T-helper 1 cell treated with Interleukin-12 subunit alpha and Interleukin-12 subunit beta and Interleukin-4 antibody, amounts not matched to agents 30 μg/mL and 1 μg/mL, for 36 hours (primary cell): Measurements from ENCODE around the gene PDSS2.
"Not testable (repeated sequence)": the region's sequence is repeated elsewhere in the genome, so short reads cannot be mapped to it uniquely, and the experiment has no call there.

Experiments
- H3K27ac Mint-ChIP-seq: one replicate; pipeline ENCODE4 v1.8.0; 2021; ENCODE audit warnings: mild to moderate bottlenecking, mixed read lengths
- H3K27me3 Mint-ChIP-seq: one replicate; pipeline ENCODE4 v1.8.0; 2021; ENCODE audit warnings: low read depth, mixed read lengths
- H3K36me3 Mint-ChIP-seq: one replicate; pipeline ENCODE4 v1.8.0; 2021; ENCODE audit warnings: low read depth, mixed read lengths
- H3K4me1 Mint-ChIP-seq: one replicate; pipeline ENCODE4 v1.8.0; 2021; ENCODE audit warnings: low read depth, mixed read lengths
- H3K4me3 Mint-ChIP-seq: one replicate; pipeline ENCODE4 v1.8.0; 2021; ENCODE audit warnings: mild to moderate bottlenecking, moderate library complexity, mixed read lengths
- H3K9me3 Mint-ChIP-seq: one replicate; pipeline ENCODE4 v1.8.0; 2021; ENCODE audit warnings: mixed read lengths

The PDSS2 gene

DNA sequence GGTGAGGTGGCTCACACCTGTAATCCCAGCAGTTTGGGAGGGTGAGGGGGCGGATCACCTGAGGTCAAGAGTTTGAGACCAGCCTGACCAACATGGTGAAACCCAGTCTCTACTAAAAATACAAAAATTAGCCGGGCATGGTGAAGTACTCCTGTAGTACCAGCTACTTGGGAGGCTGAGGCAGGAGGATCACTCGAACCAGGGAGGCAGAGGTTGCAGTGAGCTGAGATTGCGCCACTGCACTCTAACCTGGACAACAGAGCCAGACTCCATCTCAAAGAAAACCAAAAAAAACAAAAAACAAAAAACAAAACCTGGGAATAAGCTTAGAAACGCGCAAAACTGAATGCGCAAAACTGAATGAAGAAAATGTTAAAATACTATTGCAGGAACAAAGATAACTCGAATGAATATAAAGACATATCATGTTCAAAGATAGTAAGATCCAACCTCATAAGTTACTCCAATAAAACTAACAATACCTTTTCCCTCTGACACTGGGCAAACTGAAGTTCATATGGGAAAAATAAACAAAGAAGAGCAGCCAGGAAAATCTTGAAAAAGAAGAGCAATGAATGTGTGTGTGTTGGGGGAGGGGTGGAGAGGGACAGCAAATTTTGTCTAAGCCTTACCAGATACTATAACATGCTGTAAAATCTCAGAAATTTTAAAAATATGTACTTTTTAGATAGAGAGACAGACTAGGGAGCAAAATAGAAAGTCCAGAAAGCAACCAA lies 243.0 kb downstream of the PDSS2 start:
- no peak overlapping the region for H3K27ac Mint-ChIP-seq
- no peaks in the 10 kb centered on the region for H3K27me3 Mint-ChIP-seq
- no peaks in the 10 kb centered on the region for H3K36me3 Mint-ChIP-seq
- H3K4me1 Mint-ChIP-seq, result no peaks in the 10 kb centered on the region
- H3K9me3 Mint-ChIP-seq, result no peaks in the 10 kb centered on the region
- H3K4me3 Mint-ChIP-seq, result no peak overlapping the region

DNA sequence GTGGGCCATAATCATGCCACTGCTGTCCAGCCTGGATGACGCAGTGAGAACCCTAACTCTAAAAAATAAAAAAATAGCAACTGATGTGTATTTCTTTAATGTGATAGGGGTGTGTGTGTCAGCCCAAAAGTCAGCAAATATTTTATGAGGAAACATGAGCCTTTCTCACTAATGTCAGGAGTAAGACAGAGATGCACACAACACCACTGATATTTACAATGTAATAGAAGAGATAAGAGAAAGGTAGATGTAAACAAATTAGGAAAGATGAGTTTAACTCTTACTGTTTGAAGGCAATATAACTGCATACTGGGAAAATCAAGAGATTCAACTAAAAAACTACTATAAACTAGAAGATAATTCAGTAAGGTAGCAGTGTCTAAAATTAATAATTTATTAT lies 244.0 kb downstream of the PDSS2 start:
- H3K4me1 Mint-ChIP-seq, result no peaks in the 10 kb centered on the region
- no peak overlapping the region for H3K4me3 Mint-ChIP-seq
- no peaks in the 10 kb centered on the region for H3K9me3 Mint-ChIP-seq
- H3K36me3 Mint-ChIP-seq, result no peaks in the 10 kb centered on the region
- H3K27ac Mint-ChIP-seq, result no peak overlapping the region
- H3K27me3 Mint-ChIP-seq, result no peaks in the 10 kb centered on the region

DNA sequence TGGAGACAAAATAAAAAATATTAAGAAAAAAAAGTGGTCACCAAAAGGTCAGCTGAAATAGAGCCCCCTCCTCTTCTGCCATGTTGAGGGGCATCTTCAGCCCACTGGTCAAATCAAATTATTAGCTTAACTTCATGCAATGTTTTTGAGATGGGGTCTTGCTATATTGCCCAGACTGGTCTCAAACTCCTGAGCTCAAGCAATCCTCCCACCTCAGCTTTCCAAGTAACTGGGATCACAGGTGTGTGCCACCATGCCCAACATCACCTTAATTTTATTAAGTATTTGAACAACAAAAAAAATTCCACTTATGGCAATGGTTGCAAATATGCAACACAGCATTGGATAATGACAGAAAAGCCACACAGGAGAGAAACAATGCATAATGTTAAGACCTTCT lies 244.7 kb downstream of the PDSS2 start:
- H3K4me1 Mint-ChIP-seq, result no peaks in the 10 kb centered on the region
- no peaks in the 10 kb centered on the region for H3K9me3 Mint-ChIP-seq
- no peaks in the 10 kb centered on the region for H3K36me3 Mint-ChIP-seq
- H3K27me3 Mint-ChIP-seq, result no peaks in the 10 kb centered on the region
- H3K4me3 Mint-ChIP-seq, result no peak overlapping the region
- H3K27ac Mint-ChIP-seq, result no peak overlapping the region

DNA sequence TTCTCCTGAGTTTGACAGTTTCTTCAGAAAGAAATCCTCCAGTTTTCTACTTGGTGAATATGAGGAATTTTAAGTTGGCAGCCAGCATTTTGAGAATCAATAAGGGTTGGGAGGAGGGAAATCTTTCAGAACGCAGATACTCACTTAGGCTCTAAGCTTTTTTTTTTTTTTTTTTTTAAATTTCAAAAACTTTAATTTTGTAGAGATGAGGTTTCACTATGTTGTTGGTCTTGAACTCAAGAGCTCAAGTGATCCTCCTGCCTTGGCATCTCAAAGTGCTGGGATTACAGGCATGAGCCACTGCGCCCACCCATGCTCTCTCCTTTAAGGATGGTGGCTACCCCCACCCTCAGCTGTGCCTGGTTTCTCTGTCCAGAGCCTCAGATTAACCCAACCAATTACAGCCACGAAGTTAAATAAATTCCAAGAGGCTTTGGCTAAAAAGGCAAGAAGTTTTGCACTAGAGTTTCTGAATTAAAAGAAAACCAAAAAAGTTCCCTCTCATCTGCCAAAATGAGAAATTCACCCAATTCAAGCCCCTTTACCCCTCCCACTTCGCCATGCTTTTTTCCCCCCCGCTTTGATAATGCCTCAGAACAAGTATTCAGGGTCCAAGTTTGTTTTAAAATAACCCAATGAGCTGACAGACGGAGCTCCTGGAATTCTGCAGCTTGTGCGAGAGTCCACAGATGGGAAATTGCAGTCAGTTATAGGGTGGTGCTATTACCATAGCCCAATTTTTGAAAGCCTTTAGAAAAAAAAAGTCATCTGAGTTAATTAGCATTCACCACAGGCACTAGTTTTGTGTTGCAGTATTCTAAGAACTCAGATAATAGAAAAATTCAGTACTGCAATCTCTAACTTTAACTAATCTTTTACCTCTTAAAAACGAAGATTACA lies 249.7 kb downstream of the PDSS2 start:
- H3K4me3 Mint-ChIP-seq, result no peak overlapping the region
- no peak overlapping the region for H3K27ac Mint-ChIP-seq
- peaks cover under 1% of the 10 kb centered on the region for H3K9me3 Mint-ChIP-seq
- no peaks in the 10 kb centered on the region for H3K27me3 Mint-ChIP-seq
- H3K36me3 Mint-ChIP-seq, result peaks cover 3% of the 10 kb centered on the region
- no peaks in the 10 kb centered on the region for H3K4me1 Mint-ChIP-seq

DNA sequence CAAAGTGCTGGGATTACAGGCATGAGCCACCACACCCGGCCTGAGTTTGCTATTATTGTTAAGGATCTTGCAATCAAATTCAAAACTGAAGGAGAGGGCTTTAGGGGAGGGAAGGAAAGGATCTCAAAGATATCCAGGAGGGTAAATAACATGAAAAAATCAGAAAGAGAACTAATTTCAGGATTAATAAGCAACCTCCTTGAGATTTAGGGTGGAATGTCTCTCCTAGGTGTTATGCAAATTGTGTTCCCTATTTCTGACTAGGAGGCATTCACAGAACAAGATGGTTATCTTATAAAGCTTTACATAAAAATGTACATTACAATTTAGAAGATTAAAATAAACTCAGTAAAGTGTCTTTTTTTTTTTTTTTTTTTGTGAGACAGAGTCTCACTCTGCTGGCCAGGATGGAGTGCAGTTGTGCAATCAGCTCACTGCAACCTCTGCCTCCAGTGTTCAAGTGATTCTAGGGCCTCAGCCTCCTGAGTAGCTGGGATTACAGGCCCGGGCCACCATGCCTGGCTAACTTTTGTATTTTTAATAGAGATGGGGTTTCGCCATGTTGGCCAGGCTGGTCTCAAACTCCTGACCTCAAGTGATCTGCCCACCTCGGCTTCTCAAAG lies 252.0 kb downstream of the PDSS2 start:
- H3K4me1 Mint-ChIP-seq, result no peaks in the 10 kb centered on the region
- no peak overlapping the region for H3K4me3 Mint-ChIP-seq
- peaks cover 5% of the 10 kb centered on the region for H3K36me3 Mint-ChIP-seq
- no peak overlapping the region for H3K27ac Mint-ChIP-seq
- H3K9me3 Mint-ChIP-seq, result peaks cover 5% of the 10 kb centered on the region
- H3K27me3 Mint-ChIP-seq, result no peaks in the 10 kb centered on the region

DNA sequence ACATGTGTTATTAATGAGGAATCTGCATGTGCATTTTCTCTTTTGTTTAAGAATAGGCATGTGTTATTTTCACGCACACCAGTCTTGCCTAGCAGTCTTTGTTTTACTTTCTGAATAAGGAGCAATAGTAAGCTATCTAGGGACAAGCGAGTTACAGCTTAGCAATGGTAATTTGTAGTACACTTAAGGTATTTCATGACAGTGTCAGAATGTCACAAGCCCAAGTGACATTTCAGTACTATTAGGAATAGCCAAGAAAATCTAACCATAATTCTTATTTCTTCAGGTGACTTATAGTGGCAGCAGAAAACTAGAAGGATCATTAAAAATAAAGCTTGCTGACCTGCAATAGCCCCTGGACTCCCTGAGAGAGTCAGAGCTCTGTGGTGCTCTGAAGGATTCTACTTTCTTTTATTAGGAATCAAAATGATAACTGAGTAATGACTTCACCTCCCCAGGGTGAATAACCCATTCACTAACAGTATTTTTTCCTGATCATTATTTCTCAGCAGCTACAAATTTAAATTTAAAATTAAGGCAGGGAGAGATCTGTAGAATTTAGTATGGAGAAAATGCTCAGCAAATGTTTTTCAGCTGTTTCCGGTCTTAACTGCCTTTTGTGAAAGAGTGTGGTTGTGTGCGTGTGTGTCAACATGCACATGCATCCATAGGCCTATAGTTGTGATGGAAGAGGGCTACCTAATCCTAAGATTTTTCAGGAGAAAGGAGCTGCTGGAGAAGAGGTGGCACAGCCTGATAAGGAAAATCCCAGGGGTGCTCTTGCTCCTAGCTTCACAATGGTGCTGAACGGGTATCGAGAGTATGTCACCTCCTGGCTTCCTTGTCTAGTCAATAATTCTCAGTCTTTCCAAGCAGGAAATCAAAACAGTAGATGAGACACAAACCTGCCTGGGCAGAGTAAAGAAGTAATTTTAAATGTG lies 254.0 kb downstream of the PDSS2 start:
- H3K4me3 Mint-ChIP-seq, result no peak overlapping the region
- H3K9me3 Mint-ChIP-seq, result peaks cover 5% of the 10 kb centered on the region
- no peak overlapping the region for H3K27ac Mint-ChIP-seq
- no peaks in the 10 kb centered on the region for H3K4me1 Mint-ChIP-seq
- no peaks in the 10 kb centered on the region for H3K27me3 Mint-ChIP-seq
- H3K36me3 Mint-ChIP-seq, result peaks cover 5% of the 10 kb centered on the region

DNA sequence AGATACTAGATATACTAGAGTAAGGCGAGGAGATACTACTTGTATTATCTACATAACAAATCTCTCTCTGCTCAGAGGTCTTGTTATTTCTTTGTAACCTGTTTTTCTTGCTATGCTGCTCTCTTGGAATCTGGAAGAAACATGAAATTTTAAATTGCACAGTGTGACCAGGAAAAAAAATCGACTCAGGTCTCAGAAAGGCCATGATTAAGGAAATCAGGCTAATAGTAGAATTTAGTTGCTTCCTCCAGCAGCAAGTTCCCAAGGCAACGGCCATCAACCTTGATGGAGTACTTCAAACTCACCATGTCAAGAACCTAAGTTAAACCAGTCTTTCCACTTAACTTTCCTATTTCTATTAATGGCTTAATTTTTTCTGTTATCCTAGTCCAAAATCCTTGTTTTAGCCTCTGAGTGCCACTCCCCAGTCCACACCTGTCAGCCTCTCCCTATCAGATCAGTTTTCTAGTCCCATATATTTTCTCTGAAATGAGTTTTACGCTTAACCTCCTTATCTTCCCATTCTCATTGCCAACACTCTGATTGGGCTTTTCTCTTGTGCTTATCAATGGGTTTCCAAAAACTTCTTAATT lies 256.4 kb downstream of the PDSS2 start:
- Mint-ChIP-seq H3K9me3 (peaks cover 5% of the 10 kb centered on the region), H3K4me1 (no peaks in the 10 kb centered on the region), H3K36me3 (peaks cover 5% of the 10 kb centered on the region), H3K27ac (no peak overlapping the region), H3K4me3 (no peak overlapping the region), H3K27me3 (no peaks in the 10 kb centered on the region)

DNA sequence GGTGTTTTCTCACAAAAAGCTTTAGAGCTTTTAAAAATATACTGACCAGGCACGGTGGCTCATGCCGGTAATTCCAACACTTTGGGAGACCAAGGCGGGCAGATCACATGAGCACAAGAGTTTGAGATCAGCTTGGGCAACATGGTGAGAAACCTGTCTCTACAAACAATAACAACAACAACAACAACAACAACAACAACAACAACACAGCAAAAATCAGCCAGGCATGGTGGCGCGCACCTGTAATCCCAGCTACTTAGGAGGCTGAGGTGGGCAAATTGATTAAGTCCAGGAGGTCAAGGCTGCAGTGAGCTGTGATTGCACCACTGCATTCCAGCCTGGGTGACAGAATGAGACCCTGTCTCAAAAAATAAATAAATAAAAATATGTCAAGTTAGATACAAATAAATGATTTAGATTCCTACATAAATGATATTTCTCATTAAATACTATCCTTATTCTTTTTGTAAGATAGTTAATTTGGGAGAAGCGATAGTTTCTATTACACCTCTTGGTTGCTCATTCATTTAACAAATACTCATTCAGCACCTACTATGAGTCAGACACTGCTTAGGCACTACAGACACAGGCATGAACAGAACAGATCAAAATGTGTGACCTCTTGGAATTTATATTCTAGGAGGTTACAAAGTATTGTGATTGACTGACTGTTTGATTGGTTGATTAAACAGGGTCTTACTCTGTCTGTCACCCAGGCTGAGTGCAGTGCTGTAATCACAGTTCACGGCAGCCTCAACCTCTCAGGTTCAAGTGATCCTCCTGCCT lies 260.5 kb downstream of the PDSS2 start:
- no peak overlapping the region for H3K4me3 Mint-ChIP-seq
- H3K27me3 Mint-ChIP-seq, result no peaks in the 10 kb centered on the region
- no peaks in the 10 kb centered on the region for H3K9me3 Mint-ChIP-seq
- no peak overlapping the region for H3K27ac Mint-ChIP-seq
- no peaks in the 10 kb centered on the region for H3K36me3 Mint-ChIP-seq
- H3K4me1 Mint-ChIP-seq, result no peaks in the 10 kb centered on the region

DNA sequence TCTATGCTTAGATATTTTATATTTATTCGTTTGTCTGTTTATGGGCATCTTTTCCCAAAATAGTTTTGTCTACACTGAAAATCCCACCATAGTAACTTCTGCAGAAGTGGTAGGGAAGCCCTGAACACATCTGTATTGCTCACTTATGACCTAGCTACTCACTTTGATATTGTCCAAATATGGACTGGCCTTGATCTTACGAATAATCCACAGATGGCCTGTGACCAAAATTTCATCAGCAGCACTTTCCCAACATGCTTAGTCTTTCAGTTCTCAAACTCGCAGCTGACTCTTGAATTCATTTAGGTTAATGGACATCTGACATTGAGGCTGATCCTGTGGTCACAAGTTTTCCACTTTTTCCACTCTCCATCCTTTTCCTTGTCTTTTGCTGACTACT lies 263.2 kb downstream of the PDSS2 start:
- no peak overlapping the region for H3K4me3 Mint-ChIP-seq
- H3K4me1 Mint-ChIP-seq, result no peaks in the 10 kb centered on the region
- no peaks in the 10 kb centered on the region for H3K27me3 Mint-ChIP-seq
- no peaks in the 10 kb centered on the region for H3K9me3 Mint-ChIP-seq
- H3K36me3 Mint-ChIP-seq, result no peaks in the 10 kb centered on the region
- no peak overlapping the region for H3K27ac Mint-ChIP-seq

DNA sequence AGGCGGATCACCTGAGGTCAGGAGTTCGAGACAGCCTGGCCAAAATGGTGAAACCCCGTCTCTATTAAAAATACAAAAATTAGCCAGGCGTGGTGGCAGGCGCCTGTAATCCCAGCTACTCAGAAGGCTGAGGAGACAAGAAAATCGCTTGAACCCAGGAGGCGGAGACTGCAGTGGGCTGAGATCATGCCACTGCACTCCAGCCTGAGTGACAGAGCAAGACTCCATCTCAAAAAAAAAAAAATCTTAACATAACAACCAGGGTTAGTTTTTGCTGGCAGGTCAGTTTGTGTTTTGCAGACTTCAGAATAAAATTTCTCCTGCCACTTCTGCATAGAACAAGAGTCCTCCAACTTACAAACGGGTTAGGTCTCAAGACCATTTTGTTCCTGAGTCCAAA lies 264.6 kb downstream of the PDSS2 start:
- H3K27ac Mint-ChIP-seq, H3K27me3 Mint-ChIP-seq, H3K4me1 Mint-ChIP-seq, H3K36me3 Mint-ChIP-seq, H3K4me3 Mint-ChIP-seq, H3K9me3 Mint-ChIP-seq: not testable (repeated sequence)

DNA sequence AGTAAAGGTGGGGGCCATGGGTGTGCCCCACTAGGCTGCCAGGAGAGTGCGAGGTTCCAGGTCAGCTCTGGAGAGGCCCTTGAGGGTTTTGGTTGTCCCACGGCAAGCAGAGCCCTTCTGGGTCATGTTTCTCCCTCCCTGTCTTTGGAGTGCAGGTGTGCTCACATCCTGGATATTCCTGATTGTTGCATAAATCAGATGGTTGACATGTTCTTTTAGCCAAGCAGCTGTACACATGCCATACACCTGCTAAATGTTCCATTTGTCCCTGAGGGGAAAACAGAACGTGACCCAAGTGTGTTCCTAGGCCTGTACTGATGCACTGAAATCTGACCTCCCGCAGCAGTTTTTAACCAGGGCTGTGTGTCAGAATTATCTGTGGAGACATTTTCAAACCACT lies 266.5 kb downstream of the PDSS2 start:
- Mint-ChIP-seq H3K4me3 (no peak overlapping the region), H3K36me3 (no peaks in the 10 kb centered on the region), H3K9me3 (no peaks in the 10 kb centered on the region), H3K27me3 (no peaks in the 10 kb centered on the region), H3K4me1 (no peaks in the 10 kb centered on the region), H3K27ac (no peak overlapping the region)

DNA sequence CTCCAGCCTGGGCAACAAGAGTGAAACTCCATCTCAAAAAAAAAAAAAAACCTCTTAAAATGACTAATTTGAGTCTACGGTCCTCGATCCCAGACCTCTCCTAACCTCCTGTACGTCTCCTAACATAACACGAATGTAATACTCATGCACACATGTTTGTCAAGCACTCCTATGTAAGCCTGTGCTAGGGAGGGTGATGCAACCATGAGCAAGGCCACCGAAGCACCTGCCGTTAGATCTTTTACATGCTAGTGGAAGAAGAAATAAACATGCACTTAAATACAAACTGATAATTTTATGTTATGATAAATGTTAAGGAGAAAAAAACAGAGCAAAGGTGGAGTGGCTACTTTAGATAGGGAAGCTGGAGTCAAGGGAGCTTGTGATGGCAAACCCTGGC lies 271.7 kb downstream of the PDSS2 start:
- Mint-ChIP-seq H3K9me3 (no peaks in the 10 kb centered on the region), H3K4me1 (no peaks in the 10 kb centered on the region), H3K36me3 (no peaks in the 10 kb centered on the region), H3K27me3 (no peaks in the 10 kb centered on the region), H3K4me3 (no peak overlapping the region), H3K27ac (no peak overlapping the region)

DNA sequence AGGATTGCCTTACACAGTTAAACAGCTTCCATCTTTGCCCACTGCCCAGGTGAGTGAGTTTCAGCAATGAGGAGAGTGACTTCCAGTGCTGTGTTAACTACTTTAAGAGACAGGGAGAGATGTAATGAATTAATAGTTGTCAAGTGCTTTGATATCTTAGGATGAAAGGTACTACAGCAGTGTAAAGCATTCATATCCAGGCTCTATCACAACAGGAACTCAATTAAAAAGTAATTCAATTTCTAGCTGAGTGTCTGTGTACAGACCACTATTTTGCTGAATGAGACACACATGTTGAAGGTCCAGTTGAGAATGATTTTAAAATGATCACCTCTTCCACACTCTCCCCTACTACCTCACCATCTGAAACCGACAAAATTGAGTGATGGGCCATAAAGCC lies 273.3 kb downstream of the PDSS2 start:
- Mint-ChIP-seq H3K27ac (no peak overlapping the region), H3K27me3 (no peaks in the 10 kb centered on the region), H3K36me3 (no peaks in the 10 kb centered on the region), H3K9me3 (no peaks in the 10 kb centered on the region), H3K4me1 (no peaks in the 10 kb centered on the region), H3K4me3 (no peak overlapping the region)
